ENCODE data around the gene RAB35.

DNA sequence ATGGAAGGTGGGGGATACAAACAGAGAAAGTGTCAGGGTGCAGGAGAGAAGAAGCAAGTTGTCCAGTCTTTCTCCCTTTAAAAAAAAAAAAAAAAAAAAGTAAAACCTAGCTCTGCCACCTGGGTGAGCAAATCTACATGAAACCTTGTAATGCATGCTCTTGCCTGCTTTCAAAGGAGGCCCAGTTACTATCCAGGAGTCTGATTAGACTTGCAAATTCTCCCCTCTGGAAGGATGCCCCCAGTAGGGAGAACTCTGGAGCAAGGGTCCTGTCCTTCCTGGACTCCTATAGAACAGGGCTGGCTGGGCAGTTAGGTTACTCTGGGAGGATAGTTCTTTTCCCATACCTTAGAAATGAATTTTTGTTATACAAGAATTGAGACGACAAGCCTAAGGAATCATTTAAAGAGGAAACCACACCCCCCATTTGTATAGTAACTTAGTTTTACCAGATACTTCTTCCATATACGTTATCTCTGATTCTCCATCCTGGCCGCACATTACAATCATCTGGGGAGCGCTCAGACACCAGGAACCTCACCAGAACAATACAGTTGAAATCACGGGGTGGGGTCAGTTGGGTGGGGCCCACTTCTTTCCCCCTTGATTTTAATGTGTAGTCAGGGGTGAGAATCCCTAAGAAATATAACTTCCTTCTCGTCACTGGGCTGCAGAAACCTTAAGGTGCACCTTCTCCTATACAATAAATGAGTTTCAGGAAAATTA, 30.5 kb downstream of the RAB35 start:
- TF ChIP-seq, protein P1, sequence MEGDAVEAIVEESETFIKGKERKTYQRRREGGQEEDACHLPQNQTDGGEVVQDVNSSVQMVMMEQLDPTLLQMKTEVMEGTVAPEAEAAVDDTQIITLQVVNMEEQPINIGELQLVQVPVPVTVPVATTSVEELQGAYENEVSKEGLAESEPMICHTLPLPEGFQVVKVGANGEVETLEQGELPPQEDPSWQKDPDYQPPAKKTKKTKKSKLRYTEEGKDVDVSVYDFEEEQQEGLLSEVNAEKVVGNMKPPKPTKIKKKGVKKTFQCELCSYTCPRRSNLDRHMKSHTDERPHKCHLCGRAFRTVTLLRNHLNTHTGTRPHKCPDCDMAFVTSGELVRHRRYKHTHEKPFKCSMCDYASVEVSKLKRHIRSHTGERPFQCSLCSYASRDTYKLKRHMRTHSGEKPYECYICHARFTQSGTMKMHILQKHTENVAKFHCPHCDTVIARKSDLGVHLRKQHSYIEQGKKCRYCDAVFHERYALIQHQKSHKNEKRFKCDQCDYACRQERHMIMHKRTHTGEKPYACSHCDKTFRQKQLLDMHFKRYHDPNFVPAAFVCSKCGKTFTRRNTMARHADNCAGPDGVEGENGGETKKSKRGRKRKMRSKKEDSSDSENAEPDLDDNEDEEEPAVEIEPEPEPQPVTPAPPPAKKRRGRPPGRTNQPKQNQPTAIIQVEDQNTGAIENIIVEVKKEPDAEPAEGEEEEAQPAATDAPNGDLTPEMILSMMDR (IDR thresholded peaks at IDR 0.05): no peak
- no peak for TF ChIP-seq POLR2A (IDR thresholded peaks at IDR 0.05)
